Measurements from ENCODE around the gene C2orf74.
"Not testable (repeated sequence)": the region's sequence is repeated elsewhere in the genome, so short reads cannot be mapped to it uniquely, and the experiment has no call there.

C2orf74 gene

GRCh38 chr2:61161888-61162287, at the start of gene C2orf74:
Gene C2orf74, plus strand, starts transcription at chr2:61162188. Its CDS starts 327 bp downstream, at chr2:61162515.
- H3K36me3 ChIP-seq (replicated peaks) = peaks cover 11% of the 10 kb centered on the region
- in situ Hi-C loops (cut with HindIII; ENCODE audit: low pct_ligation_motif_present, low sequenced_read_pairs) = no loop called here
- no peaks in the 10 kb centered on the region for H3K27me3 ChIP-seq (replicated peaks)
- no peak within 1 kb of the TSS for H3K27ac ChIP-seq
- no peak within 1 kb of the TSS for H3K4me3 ChIP-seq (ENCODE audit: low read depth, low read length)
- no peak for TF ChIP-seq CTCF (IDR thresholded peaks at IDR 0.05; ENCODE audit: low read depth, low read length, missing control alignments)
- no peak for DNase-seq

GRCh38 chr2:61114147-61114546, 47.8 kb upstream of the C2orf74 start:
- in situ Hi-C loops (cut with HindIII; ENCODE audit: low pct_ligation_motif_present, low sequenced_read_pairs) = no loop called here
- DNase-seq = no peak
- H3K36me3 ChIP-seq (replicated peaks) = peaks cover 2% of the 10 kb centered on the region
- H3K27me3 ChIP-seq (replicated peaks) = no peaks in the 10 kb centered on the region
- no peak overlapping the region for H3K27ac ChIP-seq
- H3K4me3 ChIP-seq (ENCODE audit: low read depth, low read length) = no peak overlapping the region
- TF ChIP-seq CTCF (IDR thresholded peaks at IDR 0.05; ENCODE audit: low read depth, low read length, missing control alignments) = no peak

GRCh38 chr2:61116302-61116701, 45.7 kb upstream of the C2orf74 start:
- Histone ChIP-seq H3K36me3 (replicated peaks) (peaks cover 2% of the 10 kb centered on the region), H3K27me3 (replicated peaks) (no peaks in the 10 kb centered on the region), H3K27ac (no peak overlapping the region), H3K4me3 (ENCODE audit: low read depth, low read length) (no peak overlapping the region)
- no peak for DNase-seq
- in situ Hi-C loops (cut with HindIII; ENCODE audit: low pct_ligation_motif_present, low sequenced_read_pairs) = no loop called here
- TF ChIP-seq CTCF (IDR thresholded peaks at IDR 0.05; ENCODE audit: low read depth, low read length, missing control alignments) = no peak

GRCh38 chr2:61117534-61117933, 44.5 kb upstream of the C2orf74 start:
- DNase-seq = no peak
- in situ Hi-C loops (cut with HindIII; ENCODE audit: low pct_ligation_motif_present, low sequenced_read_pairs) = no loop called here

GRCh38 chr2:61125123-61125710, 36.8 kb upstream of the C2orf74 start:
- no peak for DNase-seq
- no peak for TF ChIP-seq CTCF (IDR thresholded peaks at IDR 0.05; ENCODE audit: low read depth, low read length, missing control alignments)
- in situ Hi-C loops (cut with HindIII; ENCODE audit: low pct_ligation_motif_present, low sequenced_read_pairs) = no loop called here

More at GRCh38 chr2:61117534-61117933, 44.5 kb upstream of the C2orf74 start:
- peaks cover 2% of the 10 kb centered on the region for H3K36me3 ChIP-seq (replicated peaks)
- H3K27me3 ChIP-seq (replicated peaks) = no peaks in the 10 kb centered on the region
- no peak overlapping the region for H3K27ac ChIP-seq
- no peak for TF ChIP-seq CTCF (IDR thresholded peaks at IDR 0.05; ENCODE audit: low read depth, low read length, missing control alignments)
- no peak overlapping the region for H3K4me3 ChIP-seq (ENCODE audit: low read depth, low read length)

GRCh38 chr2:61125798-61126197, 36.2 kb upstream of the C2orf74 start:
- in situ Hi-C loops (cut with HindIII; ENCODE audit: low pct_ligation_motif_present, low sequenced_read_pairs) = no loop called here
- no peak overlapping the region for H3K4me3 ChIP-seq (ENCODE audit: low read depth, low read length)
- no peaks in the 10 kb centered on the region for H3K27me3 ChIP-seq (replicated peaks)
- H3K27ac ChIP-seq = no peak overlapping the region
- TF ChIP-seq CTCF (IDR thresholded peaks at IDR 0.05; ENCODE audit: low read depth, low read length, missing control alignments) = no peak
- no peaks in the 10 kb centered on the region for H3K36me3 ChIP-seq (replicated peaks)
- no peak for DNase-seq

More at GRCh38 chr2:61125123-61125710, 36.8 kb upstream of the C2orf74 start:
- Histone ChIP-seq H3K27ac (no peak overlapping the region), H3K4me3 (ENCODE audit: low read depth, low read length) (no peak overlapping the region), H3K36me3 (replicated peaks) (no peaks in the 10 kb centered on the region), H3K27me3 (replicated peaks) (no peaks in the 10 kb centered on the region)

GRCh38 chr2:61128122-61128521, 33.9 kb upstream of the C2orf74 start:
- in situ Hi-C loops (cut with HindIII; ENCODE audit: low pct_ligation_motif_present, low sequenced_read_pairs); H3K27ac ChIP-seq; H3K36me3 ChIP-seq (replicated peaks); DNase-seq; H3K4me3 ChIP-seq (ENCODE audit: low read depth, low read length); H3K27me3 ChIP-seq (replicated peaks): not testable (repeated sequence)
